ENCODE results near the gene ZNF614. TPM values are rescaled to one million over a fixed set of nuclear protein-coding genes. Genes with fewer than 3 reads are reported as not detected.

ZNF614 gene
- total RNA-seq, 1 donor = 9.4 TPM

DNA sequence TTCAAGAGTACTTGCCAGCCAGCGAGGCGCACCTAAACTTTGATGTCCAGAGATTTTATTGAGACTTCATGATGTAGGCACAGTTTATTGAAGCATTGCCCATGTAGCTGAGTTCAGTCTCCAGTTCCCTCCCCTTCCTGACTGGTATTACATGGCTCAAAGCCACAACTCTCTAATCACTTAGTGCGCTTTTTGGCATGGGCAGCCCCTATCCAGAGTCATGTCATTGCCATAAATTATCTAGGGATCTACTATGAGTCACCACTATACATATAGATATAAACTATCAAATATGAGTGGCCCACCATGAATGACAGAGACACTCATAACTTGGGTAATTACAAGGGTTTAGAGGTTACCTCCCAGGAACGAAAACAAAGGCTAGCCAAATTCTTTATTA is 7.7 kb downstream of the ZNF614 start:
- Histone ChIP-seq H3K79me2 (ENCODE audit: insufficient read depth, low read length) (peaks cover 14% of the 10 kb centered on the region), H2AFZ (ENCODE audit: low read length) (no peak overlapping the region), H3K27me3 (ENCODE audit: insufficient read depth, low read length) (no peaks in the 10 kb centered on the region), H3K36me3 (ENCODE audit: insufficient read depth, low read length) (peaks cover 93% of the 10 kb centered on the region), H4K20me1 (ENCODE audit: insufficient read depth, low read length) (no peaks in the 10 kb centered on the region), H3K4me1 (ENCODE audit: insufficient read depth, low read length) (no peaks in the 10 kb centered on the region), H3K27ac (ENCODE audit: low read depth, low read length) (no peak overlapping the region), H3K4me2 (ENCODE audit: insufficient read depth, low read length) (no peak overlapping the region), H3K9me3 (ENCODE audit: low read depth, low read length) (peaks cover 7% of the 10 kb centered on the region), H3K4me3 (ENCODE audit: insufficient read depth, low read length) (no peak overlapping the region)
- TF ChIP-seq, protein P1, sequence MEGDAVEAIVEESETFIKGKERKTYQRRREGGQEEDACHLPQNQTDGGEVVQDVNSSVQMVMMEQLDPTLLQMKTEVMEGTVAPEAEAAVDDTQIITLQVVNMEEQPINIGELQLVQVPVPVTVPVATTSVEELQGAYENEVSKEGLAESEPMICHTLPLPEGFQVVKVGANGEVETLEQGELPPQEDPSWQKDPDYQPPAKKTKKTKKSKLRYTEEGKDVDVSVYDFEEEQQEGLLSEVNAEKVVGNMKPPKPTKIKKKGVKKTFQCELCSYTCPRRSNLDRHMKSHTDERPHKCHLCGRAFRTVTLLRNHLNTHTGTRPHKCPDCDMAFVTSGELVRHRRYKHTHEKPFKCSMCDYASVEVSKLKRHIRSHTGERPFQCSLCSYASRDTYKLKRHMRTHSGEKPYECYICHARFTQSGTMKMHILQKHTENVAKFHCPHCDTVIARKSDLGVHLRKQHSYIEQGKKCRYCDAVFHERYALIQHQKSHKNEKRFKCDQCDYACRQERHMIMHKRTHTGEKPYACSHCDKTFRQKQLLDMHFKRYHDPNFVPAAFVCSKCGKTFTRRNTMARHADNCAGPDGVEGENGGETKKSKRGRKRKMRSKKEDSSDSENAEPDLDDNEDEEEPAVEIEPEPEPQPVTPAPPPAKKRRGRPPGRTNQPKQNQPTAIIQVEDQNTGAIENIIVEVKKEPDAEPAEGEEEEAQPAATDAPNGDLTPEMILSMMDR (IDR thresholded peaks at IDR 0.05; ENCODE audit: extremely low read depth, low read depth, low read length) = no peak
- peak; percentile 71 for DNase-seq (ENCODE audit: insufficient read length, low spot score, missing footprints)

DNA sequence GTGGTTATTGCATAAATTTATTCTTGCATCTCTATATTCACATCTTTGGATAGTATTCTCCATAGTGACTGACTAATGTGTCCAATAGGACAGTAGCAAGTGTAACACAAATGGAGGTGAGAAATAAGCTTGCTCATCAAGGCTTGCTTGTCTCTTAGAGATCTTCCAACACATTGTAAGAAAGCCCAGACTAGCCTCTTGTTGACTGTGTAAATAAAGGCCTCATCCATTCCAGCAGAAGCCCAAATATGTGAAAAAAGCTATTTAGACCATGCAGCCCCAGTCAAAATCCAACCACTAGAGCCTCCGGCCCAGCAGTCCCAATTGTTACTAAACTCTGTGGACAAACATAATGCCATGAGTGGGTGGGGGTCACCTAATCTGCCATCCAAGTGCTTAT is 17.5 kb downstream of the ZNF614 start:
- peaks cover 2% of the 10 kb centered on the region for H3K9me3 ChIP-seq (ENCODE audit: low read depth, low read length)
- TF ChIP-seq, protein P1 (IDR thresholded peaks at IDR 0.05; ENCODE audit: extremely low read depth, low read depth, low read length) = no peak
- H3K27ac ChIP-seq (ENCODE audit: low read depth, low read length) = no peak overlapping the region
- peaks cover 2% of the 10 kb centered on the region for H3K36me3 ChIP-seq (ENCODE audit: insufficient read depth, low read length)
- H3K4me3 ChIP-seq (ENCODE audit: insufficient read depth, low read length) = no peak overlapping the region
- H2AFZ ChIP-seq (ENCODE audit: low read length) = no peak overlapping the region
- H3K79me2 ChIP-seq (ENCODE audit: insufficient read depth, low read length) = peaks cover 14% of the 10 kb centered on the region
- no peaks in the 10 kb centered on the region for H3K27me3 ChIP-seq (ENCODE audit: insufficient read depth, low read length)
- no peak for DNase-seq (ENCODE audit: insufficient read length, low spot score, missing footprints)
- H4K20me1 ChIP-seq (ENCODE audit: insufficient read depth, low read length) = no peaks in the 10 kb centered on the region
- H3K4me2 ChIP-seq (ENCODE audit: insufficient read depth, low read length) = no peak overlapping the region
- peaks cover 6% of the 10 kb centered on the region for H3K4me1 ChIP-seq (ENCODE audit: insufficient read depth, low read length)

DNA sequence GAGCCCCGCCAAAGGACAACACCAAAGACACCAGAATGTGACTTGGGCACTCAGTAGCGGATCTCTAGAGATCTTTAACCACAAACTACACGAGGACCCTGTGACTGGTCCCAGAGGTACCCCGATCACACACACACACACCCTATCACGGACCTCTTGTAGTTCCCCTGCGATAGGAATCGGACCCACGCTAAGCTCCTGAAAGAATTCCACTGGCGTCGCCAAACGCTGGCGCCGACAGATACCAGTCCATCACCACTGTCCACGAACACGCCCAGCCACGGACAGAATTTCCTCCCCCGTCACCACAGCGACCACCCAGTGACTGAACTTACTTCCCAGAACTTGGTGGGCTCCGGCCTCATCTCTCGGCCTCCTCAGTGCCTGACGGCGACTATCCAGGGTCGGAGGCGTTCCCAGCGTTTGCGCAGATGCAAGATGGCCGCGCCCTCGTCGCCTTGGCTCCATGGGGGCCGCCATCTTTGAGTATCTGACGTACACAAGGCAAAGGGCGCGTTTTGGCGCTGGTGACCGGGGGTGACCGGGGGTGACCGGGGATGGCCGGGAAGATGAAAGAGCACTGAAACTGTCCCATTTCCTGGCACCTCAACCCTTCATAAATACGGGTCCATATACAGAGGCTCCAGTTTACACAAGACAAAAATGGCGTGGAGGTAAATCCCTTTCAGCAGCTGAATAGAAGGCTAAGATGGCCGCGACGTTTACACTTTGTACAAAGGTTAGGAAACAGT is 20.2 kb downstream of the ZNF614 start, which contains the start of gene ZNF615:
TSS of gene ZNF615 (minus strand) at position 406 of the 752 bp plus-strand sequence. CDS start 4,500 bp downstream, outside the sequence.
- Histone ChIP-seq H3K79me2 (ENCODE audit: insufficient read depth, low read length) (peaks cover 28% of the 10 kb centered on the region), H3K27me3 (ENCODE audit: insufficient read depth, low read length) (no peaks in the 10 kb centered on the region), H2AFZ (ENCODE audit: low read length) (peak within 1 kb of the TSS; percentile 100), H3K36me3 (ENCODE audit: insufficient read depth, low read length) (no peaks in the 10 kb centered on the region), H3K4me1 (ENCODE audit: insufficient read depth, low read length) (peaks cover 6% of the 10 kb centered on the region), H4K20me1 (ENCODE audit: insufficient read depth, low read length) (no peaks in the 10 kb centered on the region), H3K4me2 (ENCODE audit: insufficient read depth, low read length) (peak within 1 kb of the TSS; percentile 85), H3K27ac (ENCODE audit: low read depth, low read length) (peak within 1 kb of the TSS; percentile 92), H3K4me3 (ENCODE audit: insufficient read depth, low read length) (peak within 1 kb of the TSS; percentile 97), H3K9me3 (ENCODE audit: low read depth, low read length) (no peaks in the 10 kb centered on the region)
- DNase-seq (ENCODE audit: insufficient read length, low spot score, missing footprints) = peak; percentile 93
- TF ChIP-seq, protein P1 (IDR thresholded peaks at IDR 0.05; ENCODE audit: extremely low read depth, low read depth, low read length) = no peak

DNA sequence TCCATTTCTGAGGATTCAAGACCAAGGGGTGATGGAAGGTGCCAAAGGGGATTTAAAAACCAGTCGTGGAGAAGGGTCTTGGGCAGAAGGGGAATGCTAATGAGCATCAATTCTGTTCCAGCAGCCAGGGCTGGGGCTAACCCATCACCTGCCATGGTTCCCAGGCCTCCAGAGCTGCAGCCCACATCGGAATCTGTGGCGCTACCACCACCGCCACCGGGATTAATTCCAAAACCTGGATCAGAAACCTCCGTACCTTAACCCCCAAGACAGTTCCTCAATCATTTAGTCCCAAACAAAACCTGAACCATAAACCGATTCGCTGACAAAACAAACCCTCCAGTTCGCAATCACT is 20.8 kb downstream of the ZNF614 start:
- Histone ChIP-seq H2AFZ (ENCODE audit: low read length) (peak overlapping the region; percentile 100), H4K20me1 (ENCODE audit: insufficient read depth, low read length) (no peaks in the 10 kb centered on the region), H3K79me2 (ENCODE audit: insufficient read depth, low read length) (peaks cover 28% of the 10 kb centered on the region), H3K36me3 (ENCODE audit: insufficient read depth, low read length) (no peaks in the 10 kb centered on the region), H3K27ac (ENCODE audit: low read depth, low read length) (peak overlapping the region; percentile 92), H3K4me1 (ENCODE audit: insufficient read depth, low read length) (peaks cover 6% of the 10 kb centered on the region), H3K4me2 (ENCODE audit: insufficient read depth, low read length) (peak overlapping the region; percentile 85), H3K9me3 (ENCODE audit: low read depth, low read length) (no peaks in the 10 kb centered on the region), H3K4me3 (ENCODE audit: insufficient read depth, low read length) (peak overlapping the region; percentile 97), H3K27me3 (ENCODE audit: insufficient read depth, low read length) (no peaks in the 10 kb centered on the region)
- TF ChIP-seq, protein P1 (IDR thresholded peaks at IDR 0.05; ENCODE audit: extremely low read depth, low read depth, low read length) = no peak
- peak; percentile 29 for DNase-seq (ENCODE audit: insufficient read length, low spot score, missing footprints)

Measured in osteoblast (primary cell).